Esophagus muscularis mucosa (tissue), 4 donors: ENCODE results near the gene TMEM120A. TPM values are rescaled to one million over a fixed set of nuclear protein-coding genes. Genes with fewer than 3 reads are reported as not detected.

Experiments
- DNase-seq: peaks from one replicate; pipeline ENCODE4 v3.0.0-alpha.2; 2017; ENCODE audit errors: extremely low spot score
- H3K27ac ChIP-seq, 4 donors: fragments of 200-600 bp; sonication (generic); replicated peaks in 1 of 4; 1 replicate in 3 of 4; 2 replicates in 1 of 4; pipeline ENCODE4 v1.5.1; 2016 to 2019; ENCODE audit warnings: mild to moderate bottlenecking in 1 of 4
- H3K27me3 ChIP-seq, 4 donors: fragments of 200-600 bp; sonication (generic); one replicate each; pipeline versions ENCODE4 v1.5.1 to v1.6.0; 2016 to 2019
- H3K36me3 ChIP-seq, 4 donors: fragments of 200-600 bp; sonication (generic); one replicate each; pipeline ENCODE4 v1.5.1; 2016 to 2019
- H3K4me1 ChIP-seq, 4 donors: fragments of 200-600 bp; sonication (generic); one replicate each; pipeline ENCODE4 v1.5.1; 2016 to 2019
- H3K4me3 ChIP-seq, 4 donors: fragments of 200-600 bp; sonication (generic); 1 replicate in 2 of 4; 2 replicates in 2 of 4; pipeline ENCODE4 v1.5.1; 2016 to 2019; ENCODE audit warnings: mild to moderate bottlenecking in 4 of 4, moderate library complexity in 1 of 4
- H3K9me3 ChIP-seq, 4 donors: fragments of 200-600 bp; sonication (generic); 1 replicate in 3 of 4; 2 replicates in 1 of 4; pipeline ENCODE4 v1.5.1; 2016 to 2019
- CTCF ChIP-seq, 3 experiments: fragments of 200-600 bp in 2 of 3; fragments of 450-650 bp in 1 of 3; sonication (generic) in 2 of 3; IDR thresholded peaks; one replicate each; pipeline ENCODE4 v1.5.1; 2017 to 2019; ENCODE audit warnings: antibody characterized with exemption in 3 of 3, mild to moderate bottlenecking in 2 of 3, moderate library complexity in 1 of 3
- EP300 ChIP-seq: sonication (generic); formaldehyde crosslinking; IDR thresholded peaks from one replicate; pipeline ENCODE4 v1.6.1; 2017; ENCODE audit warnings: antibody characterized with exemption
- POLR2A ChIP-seq: fragments of 450-650 bp; IDR thresholded peaks from one replicate; pipeline ENCODE4 v1.6.1; 2017; ENCODE audit warnings: antibody characterized with exemption, moderate library complexity, mild to moderate bottlenecking, low read depth
- POLR2AphosphoS5 ChIP-seq, 2 donors: sonication (generic); formaldehyde crosslinking; IDR thresholded peaks; one replicate each; pipeline ENCODE4 v1.6.1; 2017; ENCODE audit warnings: antibody characterized with exemption in 2 of 2
- WGBS: methylation state at CpG from one replicate; pipeline ENCODE4 v1.1.5; 2018; 5-methylcytosine and 5-hydroxymethylcytosine counted together
- intact Hi-C: fragments of 100-400 bp; cut with DNase I; formaldehyde crosslinking; loops from one replicate; pipeline ENCODE4 v1.15.1; 2023
- total RNA-seq, 4 donors: library from RNA; depleted of rRNA; stranded (reverse); fragments of >200 nt; gene quantifications; one replicate each; pipeline versions ENCODE4 v1.1.0 to v1.2.1, GENCODE V29; 2016

TMEM120A gene
- total RNA-seq, 4 donors from 2014 or later = 23.2 to 37.8 (median 31.2) TPM

- Histone ChIP-seq H3K4me1 (peaks cover 8 to 41% (median 13%) of the 10 kb centered on the region in 4 donors), H3K9me3 (no peaks in the 10 kb centered on the region), H3K4me3 (no peak overlapping the region), H3K27me3 (no peaks in the 10 kb centered on the region), H3K27ac (no peak overlapping the region), H3K36me3 (peaks cover 28 to 82% (median 71%) of the 10 kb centered on the region in 4 donors)
- 80% methylated on average over 6 of the region's 12 CpGs for WGBS
- intact Hi-C loops = no loop called here
- TF ChIP-seq EP300 (no peak), POLR2A (no peak), POLR2AphosphoS5 (IDR thresholded peaks at IDR 0.05) (no peak), CTCF (IDR thresholded peaks at IDR 0.05) (no peak)
- DNase-seq = no peak
These were observed 13.3 kb downstream of the TMEM120A start for GRCh38 chr7:75981203-75981452.

DNA sequence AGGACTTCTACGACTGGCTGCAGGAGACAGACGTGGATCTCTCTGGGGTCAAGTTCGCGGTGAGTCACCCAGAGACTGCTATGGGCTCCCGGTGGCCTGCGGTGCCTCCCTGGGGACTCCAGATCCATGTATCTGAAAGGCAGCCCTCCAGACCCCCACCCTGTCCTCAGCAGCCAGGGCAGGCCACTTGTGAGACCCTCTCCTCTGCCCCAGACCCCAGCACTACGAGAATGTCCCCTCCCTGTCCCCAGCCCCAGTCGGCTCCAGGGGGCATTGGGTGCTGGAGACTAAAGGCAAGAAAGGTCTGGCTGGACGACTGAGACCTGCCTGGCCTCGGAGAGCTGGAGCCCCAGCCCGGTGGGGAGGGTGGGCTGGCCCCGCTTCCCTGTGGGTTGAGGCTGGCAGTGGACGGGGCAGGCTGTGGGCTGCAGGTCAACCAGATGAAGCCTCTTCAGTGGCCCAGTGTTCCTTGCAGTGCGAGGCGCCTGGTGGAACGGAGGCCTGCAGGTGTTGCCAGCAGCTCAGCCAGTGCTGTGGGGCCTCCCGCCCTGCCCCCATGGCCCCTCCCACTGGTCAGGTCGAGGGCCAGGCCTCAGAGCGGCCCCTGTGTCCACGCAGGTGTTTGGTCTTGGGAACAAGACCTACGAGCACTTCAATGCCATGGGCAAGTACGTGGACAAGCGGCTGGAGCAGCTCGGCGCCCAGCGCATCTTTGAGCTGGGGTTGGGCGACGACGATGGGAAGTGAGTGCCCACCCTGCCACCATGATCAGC is 13.8 kb downstream of the TMEM120A start:
- no peaks in the 10 kb centered on the region for H3K27me3 ChIP-seq
- H3K27ac ChIP-seq = no peak overlapping the region
- intact Hi-C loops = no loop called here
- H3K36me3 ChIP-seq = peaks cover 22 to 77% (median 66%) of the 10 kb centered on the region in 4 donors
- H3K4me3 ChIP-seq = no peak overlapping the region
- DNase-seq = no peak
- no peaks in the 10 kb centered on the region for H3K9me3 ChIP-seq
- H3K4me1 ChIP-seq = peaks cover 8 to 39% (median 13%) of the 10 kb centered on the region in 4 donors
- 88% methylated on average over 14 of the region's 29 CpGs for WGBS
- TF ChIP-seq CTCF (IDR thresholded peaks at IDR 0.05) = no peak
- TF ChIP-seq POLR2AphosphoS5 (IDR thresholded peaks at IDR 0.05) = no peak
- no peak for TF ChIP-seq EP300
- TF ChIP-seq POLR2A = no peak

- no peak for DNase-seq
- WGBS = 93% methylated on average over 11 of the region's 22 CpGs
These were observed 14.5 kb downstream of the TMEM120A start for GRCh38 chr7:75979759-75980429.

GRCh38 chr7:75977743-75978142 is 16.7 kb downstream of the TMEM120A start:
- no peak for DNase-seq
- Histone ChIP-seq H3K9me3 (no peaks in the 10 kb centered on the region), H3K27me3 (no peaks in the 10 kb centered on the region), H3K36me3 (peaks cover 11 to 65% (median 52%) of the 10 kb centered on the region in 4 donors), H3K4me1 (peaks cover 8 to 36% (median 16%) of the 10 kb centered on the region in 4 donors), H3K27ac (no peak overlapping the region), H3K4me3 (no peak overlapping the region)
- WGBS = 73% methylated on average over 8 of the region's 8 CpGs
- TF ChIP-seq POLR2AphosphoS5 (IDR thresholded peaks at IDR 0.05) (peak; percentile 10 to 49), EP300 (no peak), POLR2A (no peak), CTCF (IDR thresholded peaks at IDR 0.05) (no peak)
- intact Hi-C loops = no loop called here

More at GRCh38 chr7:75979759-75980429, 14.5 kb downstream of the TMEM120A start:
- TF ChIP-seq POLR2AphosphoS5 (IDR thresholded peaks at IDR 0.05) = no peak
- TF ChIP-seq POLR2A = no peak
- no peak for TF ChIP-seq CTCF (IDR thresholded peaks at IDR 0.05)
- no peak for TF ChIP-seq EP300
- intact Hi-C loops = no loop called here
- Histone ChIP-seq H3K4me1 (peaks cover 8 to 32% (median 13%) of the 10 kb centered on the region in 4 donors), H3K9me3 (no peaks in the 10 kb centered on the region), H3K27me3 (no peaks in the 10 kb centered on the region), H3K36me3 (peaks cover 15 to 70% (median 59%) of the 10 kb centered on the region in 4 donors), H3K27ac (no peak overlapping the region), H3K4me3 (no peak overlapping the region)
